Measurements from ENCODE around the gene HTT-AS. TPM values are rescaled to one million over a fixed set of nuclear protein-coding genes. Genes with fewer than 3 reads are reported as not detected.
"Not testable (repeated sequence)": the region's sequence is repeated elsewhere in the genome, so short reads cannot be mapped to it uniquely, and the experiment has no call there.

HTT-AS gene
- total and polyA plus RNA-seq, 8 donors = not detected

GRCh38 chr4:3096202-3096601 lies 21.9 kb upstream of the HTT-AS start:
- Histone ChIP-seq H3K4me1 (no peaks in the 10 kb centered on the region), H3K9me3 (no peaks in the 10 kb centered on the region), H3K36me3 (peaks cover 0 to 44% of the 10 kb centered on the region in 2 donors), H3K27ac (no peak overlapping the region), H3K4me3 (no peak overlapping the region), H3K27me3 (no peaks in the 10 kb centered on the region)
- DNase-seq = no peak
- intact Hi-C loops (cut with DNase I) = no loop called here
- TF ChIP-seq CTCF (IDR thresholded peaks at IDR 0.05) = no peak
- no peak for ATAC-seq

- H3K27me3 ChIP-seq; H3K4me3 ChIP-seq; intact Hi-C loops (cut with DNase I); H3K27ac ChIP-seq; H3K9me3 ChIP-seq; H3K4me1 ChIP-seq; ATAC-seq; DNase-seq: not testable (repeated sequence)
- peaks cover 0 to 29% of the 10 kb centered on the region in 2 donors for H3K36me3 ChIP-seq
Observed at GRCh38 chr4:3094701-3095100, 20.4 kb upstream of the HTT-AS start.

GRCh38 chr4:3091464-3091863 lies 17.1 kb upstream of the HTT-AS start:
- intact Hi-C loops (cut with DNase I) = no loop called here
- H3K4me1 ChIP-seq = no peaks in the 10 kb centered on the region
- H3K27me3 ChIP-seq = no peaks in the 10 kb centered on the region
- DNase-seq (no peak), ATAC-seq (no peak)
- H3K4me3 ChIP-seq = no peak overlapping the region
- no peaks in the 10 kb centered on the region for H3K9me3 ChIP-seq
- no peak overlapping the region for H3K27ac ChIP-seq
- TF ChIP-seq CTCF (IDR thresholded peaks at IDR 0.05) = no peak
- peaks cover 0 to 54% of the 10 kb centered on the region in 2 donors for H3K36me3 ChIP-seq

GRCh38 chr4:3087115-3087797 lies 12.9 kb upstream of the HTT-AS start:
- Histone ChIP-seq H3K36me3 (peaks cover 0 to 30% of the 10 kb centered on the region in 2 donors), H3K4me3 (no peak overlapping the region), H3K27ac (no peak overlapping the region), H3K4me1 (peaks cover 0 to 17% of the 10 kb centered on the region in 2 donors), H3K27me3 (no peaks in the 10 kb centered on the region), H3K9me3 (no peaks in the 10 kb centered on the region)
- no peak for TF ChIP-seq CTCF (IDR thresholded peaks at IDR 0.05)
- ATAC-seq (no peak), DNase-seq (no peak)
- intact Hi-C loops (cut with DNase I) = no loop called here

GRCh38 chr4:3085948-3086670 lies 11.8 kb upstream of the HTT-AS start:
- Histone ChIP-seq H3K4me1 (peaks cover 0 to 17% of the 10 kb centered on the region in 2 donors), H3K4me3 (no peak overlapping the region), H3K27ac (no peak overlapping the region), H3K9me3 (no peaks in the 10 kb centered on the region), H3K36me3 (peaks cover 0 to 30% of the 10 kb centered on the region in 2 donors), H3K27me3 (no peaks in the 10 kb centered on the region)
- no peak for ATAC-seq
- intact Hi-C loops (cut with DNase I) = no loop called here
- DNase-seq = no peak
- TF ChIP-seq CTCF (IDR thresholded peaks at IDR 0.05) = no peak
